Central memory CD4-positive, alpha-beta T cell (primary cell): ENCODE measurements around the gene STPG4.
"Not testable (repeated sequence)": the region's sequence is repeated elsewhere in the genome, so short reads cannot be mapped to it uniquely, and the experiment has no call there.

ENCODE experiments used
- DNase-seq: peaks from one replicate; pipeline ENCODE4 v3.0.0; 2022

STPG4 gene

DNA sequence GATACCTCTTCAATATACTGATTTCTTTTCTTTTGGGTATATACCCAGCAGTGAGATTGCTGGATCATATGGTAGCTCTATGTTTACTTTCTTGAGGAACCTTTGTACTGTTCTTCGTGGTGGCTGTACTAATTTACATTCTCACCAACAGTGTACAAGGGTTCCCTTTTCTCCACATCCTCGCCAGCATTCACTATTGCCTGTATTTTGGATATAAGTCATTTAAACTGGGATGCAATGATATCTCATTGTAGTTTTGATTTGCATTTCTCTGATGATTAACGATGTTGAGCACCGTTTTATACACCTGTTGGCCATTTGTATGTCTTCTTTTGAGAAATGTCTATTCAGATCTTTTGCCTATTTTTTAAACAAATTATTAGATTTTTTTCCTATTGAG lies 30.4 kb downstream of the STPG4 start:
- DNase-seq, result not testable (repeated sequence)

DNA sequence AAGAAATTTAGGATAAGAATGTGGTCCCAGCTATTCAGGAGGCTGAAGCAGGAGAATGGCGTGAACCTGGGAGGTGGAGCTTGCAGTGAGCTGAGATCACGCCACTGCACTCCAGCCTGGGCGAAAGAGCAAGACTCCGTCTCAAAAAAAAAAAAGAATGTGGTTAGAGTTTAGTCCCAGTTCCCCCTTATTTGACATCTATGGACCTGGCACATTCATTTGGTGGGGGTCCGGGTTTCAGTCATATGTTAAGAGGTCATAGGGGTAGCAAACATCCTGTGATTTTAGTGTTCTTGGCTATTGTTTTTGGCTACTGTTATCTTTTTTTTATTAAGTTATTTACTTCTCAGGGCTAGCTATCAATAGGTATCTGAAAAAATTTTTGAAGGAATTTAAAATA lies 34.7 kb downstream of the STPG4 start:
- DNase-seq, result not testable (repeated sequence)

DNA sequence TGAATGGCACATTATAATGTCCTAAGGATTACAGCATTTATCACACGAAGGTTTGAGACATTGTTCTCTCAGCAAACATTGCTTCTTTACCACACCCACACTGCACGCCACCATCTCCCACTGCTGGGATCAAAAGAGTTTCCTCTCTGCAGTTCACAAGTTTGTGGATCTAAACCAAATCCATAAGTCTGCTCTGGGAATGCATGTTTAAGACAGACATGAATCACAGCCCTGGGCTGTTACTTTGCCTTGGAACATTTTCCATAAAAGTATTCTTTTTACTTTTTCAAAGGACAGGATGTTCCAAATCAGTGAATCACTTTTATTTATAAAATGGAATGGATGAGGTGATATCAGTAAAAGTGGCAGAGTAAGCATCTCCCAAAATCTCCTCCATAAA lies 36.1 kb downstream of the STPG4 start:
- DNase-seq, result no peak

DNA sequence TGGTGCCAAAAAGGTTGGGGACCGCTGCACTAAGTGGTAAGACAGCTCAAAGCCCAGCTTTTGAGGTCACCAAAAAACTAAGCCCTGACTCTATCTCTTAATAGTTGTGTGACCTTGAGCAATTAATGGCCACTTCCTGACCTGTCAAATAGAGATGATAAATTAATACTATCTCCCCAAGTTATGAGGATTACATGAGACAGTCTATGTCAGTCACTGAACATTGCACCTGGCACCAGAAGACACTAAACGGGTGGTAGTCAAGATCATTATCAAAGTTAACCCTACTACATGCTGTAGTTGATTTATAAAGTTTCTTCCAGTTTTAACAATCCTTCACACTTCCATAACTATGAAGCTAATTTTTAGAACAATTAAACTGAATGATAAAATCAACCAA lies 36.5 kb downstream of the STPG4 start:
- DNase-seq, result no peak

DNA sequence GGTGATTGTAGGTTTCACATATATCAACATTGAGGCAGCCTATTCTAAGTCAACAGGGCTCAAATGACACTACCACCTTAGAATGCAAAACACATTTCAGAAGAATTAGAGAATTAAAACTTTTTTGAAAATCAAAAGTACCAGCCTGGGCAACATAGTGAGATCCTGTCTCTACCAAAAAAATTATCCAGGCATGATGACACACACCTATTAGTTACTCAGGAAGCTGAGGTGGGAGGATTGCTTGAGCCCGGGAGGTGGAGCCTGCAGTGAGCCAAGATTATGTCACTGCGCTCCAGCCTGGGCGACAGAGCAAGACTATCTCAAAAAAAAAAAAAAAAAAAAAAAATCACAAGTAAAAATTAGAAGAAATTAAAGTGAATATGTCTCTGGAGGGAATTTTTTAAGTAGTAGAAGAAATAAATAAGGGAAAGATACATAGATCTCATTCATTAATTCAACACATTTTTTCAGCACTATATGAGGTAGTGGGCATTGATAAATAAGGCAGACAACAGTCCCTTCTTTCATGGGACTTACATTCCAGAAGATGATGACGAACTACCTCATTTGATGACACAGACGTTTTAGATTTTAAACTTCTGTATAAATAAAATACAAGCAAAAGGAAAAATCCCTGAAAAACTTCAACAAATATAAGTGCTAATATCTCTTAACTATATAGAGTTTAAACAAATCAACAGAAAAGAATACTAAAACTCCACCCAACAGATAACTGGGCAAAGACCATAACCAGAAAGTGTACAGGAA lies 42.3 kb downstream of the STPG4 start:
- no peak for DNase-seq

DNA sequence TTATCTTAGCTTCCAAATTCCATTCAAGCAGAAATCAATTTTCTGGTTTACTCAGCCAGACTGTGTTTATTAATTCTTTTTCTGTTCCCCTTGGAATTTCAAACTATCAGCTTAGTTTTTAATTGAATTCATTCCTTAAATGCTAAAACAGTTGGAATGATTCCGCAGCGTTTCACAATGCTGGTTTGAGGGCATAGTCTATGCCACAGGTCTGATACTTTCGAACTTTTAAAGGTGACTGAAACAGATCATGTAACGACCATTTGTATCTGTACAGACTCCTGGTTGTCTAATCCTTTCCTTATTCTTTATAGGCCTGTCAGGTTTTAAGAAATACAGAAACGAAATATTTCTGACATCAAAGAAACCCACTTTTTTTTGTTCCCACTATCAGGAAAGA lies 45.4 kb downstream of the STPG4 start:
- no peak for DNase-seq

DNA sequence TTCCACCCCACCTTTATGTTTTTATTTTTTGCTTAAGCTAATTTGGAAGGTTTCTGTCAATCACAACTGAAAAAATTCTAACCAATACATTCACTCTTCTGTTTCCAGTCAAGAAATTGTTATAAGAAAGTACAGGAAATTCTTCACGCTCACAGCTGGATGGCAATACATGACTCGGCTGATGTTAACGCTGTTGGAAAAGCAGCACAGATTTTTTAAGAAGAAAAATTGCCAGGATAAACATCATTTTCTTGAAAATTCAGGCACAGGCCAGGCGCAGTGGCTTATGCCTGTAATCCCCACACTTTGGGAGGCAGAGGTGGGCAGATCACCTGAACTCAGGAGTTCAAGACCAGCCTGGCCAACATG lies 46.1 kb downstream of the STPG4 start:
- no peak for DNase-seq

DNA sequence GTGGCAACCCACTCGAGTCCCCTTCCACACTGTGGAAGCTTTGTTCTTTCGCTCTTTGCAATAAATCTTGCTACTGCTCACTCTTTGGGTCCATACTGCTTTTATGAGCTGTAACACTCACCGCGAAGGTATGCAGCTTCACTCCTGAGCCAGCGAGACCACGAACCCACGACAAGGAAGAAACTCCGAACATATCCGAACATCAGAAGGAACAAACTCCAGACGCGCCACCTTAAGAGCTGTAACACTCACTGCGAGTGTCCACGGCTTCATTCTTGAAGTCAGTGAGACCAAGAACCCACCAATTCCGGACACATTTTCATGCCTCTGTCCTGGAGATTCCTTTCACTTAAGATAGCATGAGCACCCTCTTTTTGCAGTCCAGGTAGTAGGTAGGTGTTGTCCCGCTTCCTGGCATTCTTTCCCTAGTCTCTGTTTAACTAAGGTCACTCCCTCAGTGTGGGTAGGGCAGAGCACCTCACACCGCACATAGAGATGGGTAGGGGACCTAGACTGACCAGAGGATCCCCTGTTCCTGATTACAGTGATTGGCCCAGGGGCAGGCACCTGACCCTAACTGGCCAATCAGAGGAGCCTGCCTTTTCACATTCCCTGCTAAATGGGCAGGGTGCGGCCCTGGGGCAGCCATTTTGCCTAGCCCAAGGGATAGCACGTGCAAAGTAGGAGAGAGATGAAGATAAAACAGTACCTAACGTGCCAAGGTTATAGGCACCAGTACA lies 46.7 kb downstream of the STPG4 start:
- DNase-seq, result not testable (repeated sequence)

DNA sequence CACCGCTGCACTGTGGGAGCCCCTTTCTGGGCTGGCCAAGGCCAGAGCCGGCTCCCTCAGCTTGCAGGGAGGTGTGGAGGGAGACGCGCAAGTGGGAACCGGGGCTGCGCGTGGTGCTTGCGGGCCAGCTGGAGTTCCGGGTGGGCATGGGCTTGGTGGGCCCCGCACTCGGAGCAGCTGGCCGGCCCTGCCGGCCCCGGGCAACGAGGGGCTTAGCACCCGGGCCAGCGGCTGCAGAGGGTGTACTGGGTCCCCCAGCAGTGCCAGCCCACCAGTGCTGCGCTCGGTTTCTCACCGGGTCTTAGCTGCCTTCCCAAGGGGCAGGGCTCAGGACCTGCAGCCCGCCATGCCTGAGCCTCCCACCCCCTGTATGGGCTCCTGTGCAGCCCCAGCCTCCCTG lies 47.9 kb downstream of the STPG4 start:
- not testable (repeated sequence) for DNase-seq

DNA sequence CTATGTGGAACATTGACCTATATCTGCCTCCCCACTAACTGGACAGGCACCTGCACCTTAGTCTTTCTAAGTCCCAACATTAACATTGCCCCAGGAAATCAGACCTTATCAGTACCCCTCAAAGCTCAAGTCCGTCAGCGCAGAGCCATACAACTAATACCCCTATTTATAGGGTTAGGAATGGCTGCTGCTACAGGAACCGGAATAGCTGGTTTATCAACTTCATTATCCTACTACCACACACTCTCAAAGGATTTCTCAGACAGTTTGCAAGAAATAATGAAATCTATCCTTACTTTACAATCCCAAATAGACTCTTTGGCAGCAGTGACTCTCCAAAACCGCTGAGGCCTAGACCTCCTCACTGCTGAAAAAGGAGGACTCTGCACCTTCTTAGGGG lies 48.9 kb downstream of the STPG4 start:
- not testable (repeated sequence) for DNase-seq

DNA sequence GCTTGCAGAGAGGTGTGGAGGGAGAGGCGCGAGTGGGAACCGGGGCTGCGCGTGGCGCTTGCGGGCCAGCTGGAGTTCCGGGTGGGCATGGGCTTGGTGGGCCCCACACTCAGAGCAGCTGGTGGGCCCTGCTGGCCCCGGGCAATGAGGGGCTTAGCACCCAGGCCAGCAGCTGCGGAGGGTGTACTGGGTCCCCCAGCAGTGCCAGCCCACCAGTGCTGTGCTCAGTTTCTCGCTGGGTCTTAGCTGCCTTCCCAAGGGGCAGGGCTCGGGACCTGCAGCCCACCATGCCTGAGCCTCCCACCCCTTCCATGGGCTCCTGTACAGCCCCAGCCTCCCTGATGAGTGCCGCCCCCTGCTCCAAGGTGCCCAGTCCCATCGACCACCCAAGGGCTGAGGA lies 55.4 kb downstream of the STPG4 start:
- not testable (repeated sequence) for DNase-seq

DNA sequence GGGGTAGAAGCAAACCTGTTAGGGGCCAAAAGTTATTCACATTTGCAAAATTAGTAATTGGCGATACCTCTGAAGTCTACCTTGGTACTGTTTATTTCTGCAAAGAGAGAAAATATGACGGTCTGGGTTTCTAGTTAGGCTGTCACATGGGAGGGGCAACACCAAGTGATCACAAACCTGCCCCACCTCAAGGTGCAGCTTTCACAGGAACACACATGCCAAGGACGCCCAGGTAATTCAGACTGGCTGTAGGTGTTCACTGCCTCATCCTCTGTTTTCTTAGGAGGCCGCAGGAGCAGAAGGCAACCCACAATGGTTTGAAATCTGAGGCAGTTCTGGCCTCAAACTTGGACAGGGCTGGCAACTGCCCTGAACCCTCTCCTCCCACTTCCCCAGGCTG lies 56.2 kb downstream of the STPG4 start:
- DNase-seq, result no peak

DNA sequence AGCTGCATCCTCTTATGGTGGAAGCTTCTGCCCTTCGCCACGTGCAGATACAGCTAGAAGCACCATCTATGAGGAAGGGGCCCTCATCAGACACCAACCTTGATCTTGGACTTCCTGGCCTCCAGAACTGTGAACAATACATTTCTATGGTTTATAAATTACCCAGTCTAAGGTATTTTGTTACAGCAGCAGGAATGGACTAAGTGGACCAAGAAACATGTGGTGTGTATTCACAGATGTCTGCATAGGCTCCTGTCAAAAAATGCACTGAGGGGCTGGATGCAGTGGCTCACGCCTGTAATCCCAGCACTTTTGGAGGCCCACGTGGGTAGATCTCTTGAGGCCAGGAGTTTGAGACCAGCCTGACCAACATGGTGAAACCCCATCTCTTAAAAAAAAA lies 57.5 kb downstream of the STPG4 start:
- DNase-seq, result no peak

DNA sequence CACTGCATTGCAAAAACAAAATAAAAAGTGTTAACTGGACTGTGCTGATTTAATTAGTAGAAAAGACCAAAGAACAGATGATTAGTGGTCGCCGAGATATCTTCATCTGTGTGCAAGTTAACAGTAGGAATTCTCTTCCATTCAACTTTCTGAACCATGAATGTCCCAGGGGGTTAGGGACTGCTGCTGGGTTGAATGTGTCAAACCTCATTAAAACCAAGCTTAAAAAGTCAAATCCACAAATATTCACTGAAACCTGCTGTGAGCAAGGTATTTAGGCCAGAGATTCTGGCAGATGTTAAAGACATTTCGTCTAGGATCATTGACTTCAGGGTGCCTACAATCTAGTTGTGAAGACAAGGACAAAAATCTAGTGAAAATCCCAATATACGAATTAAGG lies 58.7 kb downstream of the STPG4 start:
- no peak for DNase-seq

DNA sequence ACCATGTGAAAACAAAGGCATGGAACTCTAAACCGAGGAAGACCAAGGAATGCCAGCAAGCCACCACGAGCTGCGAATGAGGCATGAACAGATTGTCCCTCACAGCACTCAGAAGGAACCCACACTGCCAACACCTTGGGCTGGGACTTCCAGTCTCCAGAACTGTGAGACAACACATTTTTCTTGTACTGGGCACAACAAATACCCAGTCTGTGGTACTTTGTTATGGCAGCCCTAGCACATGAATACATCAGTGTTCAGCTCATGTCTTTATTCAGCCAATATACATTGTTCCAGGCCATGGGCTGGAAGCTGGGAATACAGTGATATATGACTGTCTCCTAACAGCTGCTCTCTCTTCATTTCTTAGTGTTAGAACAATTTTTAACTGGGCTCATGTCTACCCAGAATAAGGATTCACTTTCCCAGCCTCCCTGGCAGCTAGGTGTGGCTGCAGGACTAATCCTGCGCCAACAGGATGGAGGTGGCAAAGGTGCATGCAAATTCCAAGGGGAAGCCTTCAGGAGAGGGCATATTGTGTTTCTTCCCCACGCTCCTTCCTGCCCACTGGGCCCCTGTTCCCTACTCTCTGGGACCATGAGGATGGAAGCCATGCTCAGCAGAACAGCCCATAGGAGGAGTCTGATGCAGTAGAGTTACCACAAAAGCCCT lies 59.6 kb downstream of the STPG4 start:
- no peak for DNase-seq

DNA sequence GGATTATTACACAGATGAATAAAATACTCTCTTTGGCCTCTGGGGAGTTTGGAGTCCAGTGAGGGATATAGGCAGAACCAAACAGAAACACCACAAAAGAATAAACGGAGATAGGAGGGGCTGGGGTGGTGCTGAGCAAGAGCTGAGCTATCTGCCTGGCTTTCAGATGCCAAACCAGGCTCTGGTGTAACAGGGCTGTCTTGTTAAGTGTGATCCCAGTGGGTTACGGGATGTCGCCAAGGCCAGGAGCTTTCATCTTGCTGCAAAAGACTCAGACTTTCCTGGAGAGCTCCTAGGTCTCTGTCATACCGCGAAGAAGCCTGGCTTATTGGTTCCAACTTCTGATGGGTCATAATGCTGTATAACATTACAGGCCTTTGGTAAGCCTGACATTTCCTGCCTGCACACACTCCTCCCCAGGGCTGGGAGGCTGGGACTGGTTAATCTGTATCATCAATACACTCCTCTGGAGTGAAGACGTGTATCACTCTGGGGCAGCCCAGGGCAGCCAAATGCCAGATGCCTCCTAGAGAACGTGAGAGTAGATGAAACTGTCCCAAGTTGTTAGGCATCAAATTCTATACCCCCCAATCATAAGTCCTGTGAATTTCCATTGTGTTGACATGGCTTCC lies 60.5 kb downstream of the STPG4 start:
- no peak for DNase-seq

DNA sequence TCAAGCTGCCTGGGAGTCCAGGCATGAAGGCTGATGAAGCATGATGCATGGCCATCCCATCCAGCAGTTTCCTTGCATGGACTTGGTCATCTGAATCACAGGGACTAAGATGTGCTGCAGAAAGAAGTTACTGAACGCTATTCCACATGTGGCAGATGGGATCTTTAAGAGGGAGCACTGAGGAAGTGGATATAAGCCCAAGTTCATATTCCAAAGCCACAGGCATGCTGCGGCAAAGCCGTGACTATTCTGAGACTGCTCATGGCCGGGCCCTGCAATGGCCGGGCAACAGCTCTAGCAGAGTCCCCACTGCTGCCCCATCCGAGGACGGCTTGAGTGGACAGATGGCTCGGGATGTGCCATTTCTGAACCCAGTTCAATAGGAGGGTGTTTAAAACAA lies 61.5 kb downstream of the STPG4 start:
- DNase-seq, result no peak

DNA sequence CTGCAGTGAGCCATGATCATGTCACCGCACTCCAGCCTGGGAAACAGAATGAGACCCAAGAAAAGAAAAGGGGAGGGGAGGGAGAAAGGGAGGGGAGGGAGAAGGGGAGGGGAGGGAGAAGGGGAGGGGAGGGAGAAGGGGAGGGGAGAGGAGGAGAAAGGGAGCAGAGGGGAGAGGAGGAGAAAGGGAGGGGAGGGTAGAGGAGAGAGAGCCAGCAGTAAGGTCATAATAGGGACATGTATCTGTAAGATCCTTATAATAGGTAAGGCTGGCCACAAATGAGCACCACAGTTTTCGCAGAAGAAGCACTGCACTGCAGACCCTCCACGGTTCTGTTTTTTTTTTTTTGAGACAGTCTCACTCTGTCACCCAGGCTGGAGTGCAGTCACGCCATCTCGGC lies 62.6 kb downstream of the STPG4 start:
- DNase-seq, result no peak

DNA sequence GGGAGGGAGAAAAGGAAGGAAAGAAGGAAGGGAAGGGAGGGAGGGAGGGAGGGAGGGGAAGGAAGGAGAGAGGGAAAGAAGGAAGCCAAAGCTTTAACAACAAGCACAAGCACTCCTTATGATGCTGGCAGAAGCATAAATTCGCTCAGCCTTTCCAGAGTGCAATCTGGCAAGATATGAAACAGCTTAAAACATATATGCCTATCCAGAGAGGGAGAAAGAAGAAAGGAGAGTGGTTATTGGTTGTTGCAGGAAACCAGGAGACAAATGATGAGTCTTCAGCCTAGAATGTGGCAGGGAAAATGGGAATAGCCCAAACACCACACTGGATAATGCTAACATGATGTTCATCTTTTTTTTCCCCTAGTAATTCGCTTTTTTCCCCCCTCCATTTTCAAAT lies 64.0 kb downstream of the STPG4 start:
- DNase-seq, result no peak

DNA sequence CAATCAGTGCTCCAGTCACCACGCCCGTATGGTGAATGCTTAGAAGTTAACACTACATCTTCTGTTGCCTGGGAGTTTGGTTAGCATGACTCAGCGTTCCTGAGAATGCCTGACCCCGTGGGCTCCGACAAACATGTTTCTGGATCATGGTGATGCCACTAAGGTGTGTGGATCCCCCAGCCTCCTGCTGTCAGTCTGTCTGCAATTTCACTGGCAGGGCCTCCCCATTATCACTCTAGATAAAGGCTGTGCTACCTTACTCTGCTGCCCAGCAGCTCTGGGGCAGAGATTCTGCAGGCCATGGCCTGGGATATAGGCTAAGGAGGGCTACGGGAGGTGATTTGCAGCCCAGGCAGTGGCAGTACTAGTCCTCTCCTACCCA lies 66.0 kb downstream of the STPG4 start:
- DNase-seq, result no peak

DNA sequence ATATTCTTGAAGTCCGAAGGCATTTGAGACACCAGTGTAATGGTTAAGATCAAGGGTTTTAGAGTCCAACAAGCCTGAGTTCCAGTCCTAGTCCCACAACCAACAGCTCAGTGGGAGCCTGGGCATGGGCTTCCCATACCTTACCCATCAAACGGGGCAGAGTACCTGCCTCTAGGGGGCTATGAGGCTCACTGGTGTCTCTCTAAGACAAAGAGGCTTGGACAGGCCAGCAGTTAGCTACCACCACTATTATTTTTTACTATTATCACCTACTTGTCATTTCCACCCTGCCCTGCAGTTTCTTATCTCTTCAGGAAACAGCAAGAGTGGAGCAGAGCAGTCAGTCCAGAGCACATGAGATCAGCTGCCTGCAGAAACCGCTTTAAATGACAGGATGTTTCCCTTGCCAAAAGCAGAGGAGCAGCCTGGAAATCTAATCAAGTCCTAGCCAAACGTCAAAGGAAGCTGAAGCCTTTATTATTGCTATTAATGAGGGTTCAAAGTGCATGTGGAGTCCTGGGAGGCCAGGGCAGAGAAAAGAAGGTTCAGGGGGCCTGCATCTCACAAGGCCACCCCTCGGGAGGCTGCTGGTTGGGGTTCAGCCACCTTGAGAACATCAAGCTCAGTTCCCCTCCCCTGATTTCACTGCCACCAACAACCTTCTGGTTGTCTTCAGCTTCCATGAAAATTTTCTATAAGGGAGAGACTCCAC lies 66.6 kb downstream of the STPG4 start:
- DNase-seq, result no peak

DNA sequence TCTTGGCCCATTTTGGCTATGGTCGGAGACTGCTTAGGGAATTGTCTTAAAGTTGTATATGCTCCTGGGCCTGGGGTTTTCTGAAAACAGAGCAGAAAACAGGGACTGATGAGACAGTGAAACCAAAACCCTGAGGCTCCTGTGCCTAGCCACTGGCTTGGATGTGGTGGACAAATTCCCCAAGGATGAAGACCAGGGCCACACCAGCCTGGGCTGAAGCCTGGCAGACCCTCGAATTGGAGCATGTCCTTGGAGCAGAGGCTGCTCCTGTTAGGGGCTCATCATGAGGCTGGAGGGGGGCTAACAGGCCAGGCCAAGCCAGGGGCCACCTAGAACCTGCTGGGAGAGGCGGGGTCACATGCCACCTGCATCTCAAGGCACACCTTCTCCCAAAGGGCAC lies 68.1 kb downstream of the STPG4 start:
- DNase-seq, result no peak

DNA sequence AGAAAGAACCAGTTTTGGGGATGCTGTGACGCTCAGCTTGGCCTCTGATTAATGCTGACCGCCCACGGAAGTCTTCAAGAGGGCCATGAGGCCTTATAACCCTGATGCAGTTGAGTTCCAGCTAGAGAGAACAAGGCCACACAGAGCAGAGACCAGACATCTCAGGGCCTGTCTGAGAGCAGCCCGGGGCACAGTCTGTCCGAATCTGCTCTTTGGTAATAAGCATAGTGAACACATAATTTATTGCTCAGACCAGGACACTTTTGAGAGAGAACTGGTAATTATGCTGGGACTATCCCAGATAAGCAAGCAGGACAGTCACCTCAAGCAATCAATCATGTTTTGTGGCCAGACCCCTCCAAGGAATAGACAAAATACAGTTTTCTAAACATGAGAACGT lies 68.5 kb downstream of the STPG4 start:
- DNase-seq, result no peak
